Measurements from ENCODE around the gene PCOLCE2.

The PCOLCE2 gene

GRCh38 chr3:142837526-142837925, 51.4 kb downstream of the PCOLCE2 start:
- H3K4me1 ChIP-seq (ENCODE audit: insufficient read depth, low read length) = no peaks in the 10 kb centered on the region
- no peak overlapping the region for H3K9ac ChIP-seq (ENCODE audit: low read depth, low read length)
- no peaks in the 10 kb centered on the region for H3K9me3 ChIP-seq (ENCODE audit: control insufficient read depth, insufficient read depth, low read length)
- no peaks in the 10 kb centered on the region for H3K36me3 ChIP-seq (ENCODE audit: insufficient read depth, low read length)

- no peaks in the 10 kb centered on the region for H3K9me3 ChIP-seq (ENCODE audit: control insufficient read depth, insufficient read depth, low read length)
- H3K9ac ChIP-seq (ENCODE audit: low read depth, low read length) = no peak overlapping the region
- no peaks in the 10 kb centered on the region for H3K36me3 ChIP-seq (ENCODE audit: insufficient read depth, low read length)
- no peaks in the 10 kb centered on the region for H3K4me1 ChIP-seq (ENCODE audit: insufficient read depth, low read length)
Measured at GRCh38 chr3:142828703-142829305, 60.1 kb downstream of the PCOLCE2 start.

GRCh38 chr3:142819179-142819578, 69.7 kb downstream of the PCOLCE2 start:
- Histone ChIP-seq H3K9ac (ENCODE audit: low read depth, low read length) (no peak overlapping the region), H3K36me3 (ENCODE audit: insufficient read depth, low read length) (no peaks in the 10 kb centered on the region; the same call in 1 of the 2 replicates), H3K9me3 (ENCODE audit: control insufficient read depth, insufficient read depth, low read length) (no peaks in the 10 kb centered on the region), H3K4me1 (ENCODE audit: insufficient read depth, low read length) (no peaks in the 10 kb centered on the region)

GRCh38 chr3:142818651-142819050, 70.2 kb downstream of the PCOLCE2 start:
- H3K9me3 ChIP-seq (ENCODE audit: control insufficient read depth, insufficient read depth, low read length) = no peaks in the 10 kb centered on the region
- no peaks in the 10 kb centered on the region; the same call in 1 of the 2 replicates for H3K36me3 ChIP-seq (ENCODE audit: insufficient read depth, low read length)
- H3K9ac ChIP-seq (ENCODE audit: low read depth, low read length) = no peak overlapping the region
- H3K4me1 ChIP-seq (ENCODE audit: insufficient read depth, low read length) = no peaks in the 10 kb centered on the region

GRCh38 chr3:142817897-142818296, 71.0 kb downstream of the PCOLCE2 start:
- Histone ChIP-seq H3K9ac (ENCODE audit: low read depth, low read length) (no peak overlapping the region), H3K4me1 (ENCODE audit: insufficient read depth, low read length) (no peaks in the 10 kb centered on the region), H3K36me3 (ENCODE audit: insufficient read depth, low read length) (no peaks in the 10 kb centered on the region; the same call in 1 of the 2 replicates), H3K9me3 (ENCODE audit: control insufficient read depth, insufficient read depth, low read length) (no peaks in the 10 kb centered on the region)

GRCh38 chr3:142817356-142817755, 71.5 kb downstream of the PCOLCE2 start:
- Histone ChIP-seq H3K36me3 (ENCODE audit: insufficient read depth, low read length) (no peaks in the 10 kb centered on the region; the same call in 1 of the 2 replicates), H3K4me1 (ENCODE audit: insufficient read depth, low read length) (no peaks in the 10 kb centered on the region), H3K9me3 (ENCODE audit: control insufficient read depth, insufficient read depth, low read length) (no peaks in the 10 kb centered on the region), H3K9ac (ENCODE audit: low read depth, low read length) (no peak overlapping the region)

- Histone ChIP-seq H3K9me3 (ENCODE audit: control insufficient read depth, insufficient read depth, low read length) (no peaks in the 10 kb centered on the region), H3K36me3 (ENCODE audit: insufficient read depth, low read length) (no peaks in the 10 kb centered on the region; the same call in 1 of the 2 replicates), H3K4me1 (ENCODE audit: insufficient read depth, low read length) (no peaks in the 10 kb centered on the region), H3K9ac (ENCODE audit: low read depth, low read length) (no peak overlapping the region)
Measured at GRCh38 chr3:142815803-142816202, 73.1 kb downstream of the PCOLCE2 start.

- H3K4me1 ChIP-seq (ENCODE audit: insufficient read depth, low read length) = no peaks in the 10 kb centered on the region
- H3K36me3 ChIP-seq (ENCODE audit: insufficient read depth, low read length) = no peaks in the 10 kb centered on the region
- no peaks in the 10 kb centered on the region for H3K9me3 ChIP-seq (ENCODE audit: control insufficient read depth, insufficient read depth, low read length)
- no peak overlapping the region for H3K9ac ChIP-seq (ENCODE audit: low read depth, low read length)
Measured at GRCh38 chr3:142809259-142809658, 79.6 kb downstream of the PCOLCE2 start.

GRCh38 chr3:142808103-142808917, 80.6 kb downstream of the PCOLCE2 start:
- peaks cover under 1% of the 10 kb centered on the region; the same call in 1 of the 2 replicates for H3K4me1 ChIP-seq (ENCODE audit: insufficient read depth, low read length)
- no peak overlapping the region for H3K9ac ChIP-seq (ENCODE audit: low read depth, low read length)
- no peaks in the 10 kb centered on the region for H3K9me3 ChIP-seq (ENCODE audit: control insufficient read depth, insufficient read depth, low read length)
- no peaks in the 10 kb centered on the region; the same call in 1 of the 2 replicates for H3K36me3 ChIP-seq (ENCODE audit: insufficient read depth, low read length)

GRCh38 chr3:142802891-142803290, 86.0 kb downstream of the PCOLCE2 start:
- Histone ChIP-seq H3K36me3 (ENCODE audit: insufficient read depth, low read length) (no peaks in the 10 kb centered on the region; the same call in 1 of the 2 replicates), H3K9me3 (ENCODE audit: control insufficient read depth, insufficient read depth, low read length) (no peaks in the 10 kb centered on the region), H3K4me1 (ENCODE audit: insufficient read depth, low read length) (peaks cover 11% of the 10 kb centered on the region; the same call in 1 of the 2 replicates), H3K9ac (ENCODE audit: low read depth, low read length) (no peak overlapping the region)

- Histone ChIP-seq H3K9me3 (ENCODE audit: control insufficient read depth, insufficient read depth, low read length) (no peaks in the 10 kb centered on the region), H3K4me1 (ENCODE audit: insufficient read depth, low read length) (peaks cover 11% of the 10 kb centered on the region; the same call in 1 of the 2 replicates), H3K36me3 (ENCODE audit: insufficient read depth, low read length) (no peaks in the 10 kb centered on the region; the same call in 1 of the 2 replicates)
Measured at GRCh38 chr3:142801746-142802145, 87.1 kb downstream of the PCOLCE2 start.

GRCh38 chr3:142796823-142797222, 92.1 kb downstream of the PCOLCE2 start:
- Histone ChIP-seq H3K9ac (ENCODE audit: low read depth, low read length) (no peak overlapping the region), H3K36me3 (ENCODE audit: insufficient read depth, low read length) (no peaks in the 10 kb centered on the region), H3K4me1 (ENCODE audit: insufficient read depth, low read length) (peaks cover 7% of the 10 kb centered on the region; the same call in 1 of the 2 replicates), H3K9me3 (ENCODE audit: control insufficient read depth, insufficient read depth, low read length) (no peaks in the 10 kb centered on the region)

More at GRCh38 chr3:142801746-142802145, 87.1 kb downstream of the PCOLCE2 start:
- no peak overlapping the region for H3K9ac ChIP-seq (ENCODE audit: low read depth, low read length)

- Histone ChIP-seq H3K9ac (ENCODE audit: low read depth, low read length) (no peak overlapping the region), H3K36me3 (ENCODE audit: insufficient read depth, low read length) (no peaks in the 10 kb centered on the region), H3K9me3 (ENCODE audit: control insufficient read depth, insufficient read depth, low read length) (no peaks in the 10 kb centered on the region), H3K4me1 (ENCODE audit: insufficient read depth, low read length) (peaks cover 3% of the 10 kb centered on the region; the same call in 1 of the 2 replicates)
Measured at GRCh38 chr3:142795332-142795731, 93.6 kb downstream of the PCOLCE2 start.

- Histone ChIP-seq H3K36me3 (ENCODE audit: insufficient read depth, low read length) (no peaks in the 10 kb centered on the region), H3K4me1 (ENCODE audit: insufficient read depth, low read length) (peaks cover 3% of the 10 kb centered on the region; the same call in 1 of the 2 replicates), H3K9me3 (ENCODE audit: control insufficient read depth, insufficient read depth, low read length) (no peaks in the 10 kb centered on the region), H3K9ac (ENCODE audit: low read depth, low read length) (no peak overlapping the region)
Measured at GRCh38 chr3:142794508-142794907, 94.4 kb downstream of the PCOLCE2 start.

- H3K9me3 ChIP-seq (ENCODE audit: control insufficient read depth, insufficient read depth, low read length) = no peaks in the 10 kb centered on the region
- H3K9ac ChIP-seq (ENCODE audit: low read depth, low read length) = no peak overlapping the region
Measured at GRCh38 chr3:142787719-142788118, 101.2 kb downstream of the PCOLCE2 start.

More at GRCh38 chr3:142787719-142788118, 101.2 kb downstream of the PCOLCE2 start:
- no peaks in the 10 kb centered on the region; the same call in 1 of the 2 replicates for H3K4me1 ChIP-seq (ENCODE audit: insufficient read depth, low read length)
- H3K36me3 ChIP-seq (ENCODE audit: insufficient read depth, low read length) = no peaks in the 10 kb centered on the region
